Activated CD4-positive, CD25-positive, alpha-beta regulatory T cell treated with anti-CD3 and anti-CD28 coated beads, Interleukin-2, amount 50 U/mL, for 72 hours (primary cell): ENCODE data around the gene LRRFIP1.
"Not testable (repeated sequence)": the region's sequence is repeated elsewhere in the genome, so short reads cannot be mapped to it uniquely, and the experiment has no call there.

Source experiments
- DNase-seq: peaks from one replicate; pipeline ENCODE4 v3.0.0; 2021

LRRFIP1 gene

GRCh38 chr2:237666606-237667005, 39.2 kb downstream of the LRRFIP1 start:
- DNase-seq, result no peak

- not testable (repeated sequence) for DNase-seq
Measured at GRCh38 chr2:237667050-237667576, 39.7 kb downstream of the LRRFIP1 start.

- DNase-seq, result no peak
Measured at GRCh38 chr2:237667893-237668292, 40.5 kb downstream of the LRRFIP1 start.

GRCh38 chr2:237668440-237668839, 41.1 kb downstream of the LRRFIP1 start:
- DNase-seq, result no peak

- DNase-seq, result no peak
Measured at GRCh38 chr2:237669283-237669627, 41.9 kb downstream of the LRRFIP1 start.

- no peak for DNase-seq
Measured at GRCh38 chr2:237669628-237670392, 42.4 kb downstream of the LRRFIP1 start.

GRCh38 chr2:237670641-237671040, 43.3 kb downstream of the LRRFIP1 start:
- no peak for DNase-seq

- no peak for DNase-seq
Measured at GRCh38 chr2:237671466-237672138, 44.2 kb downstream of the LRRFIP1 start.

GRCh38 chr2:237672731-237673129, 45.3 kb downstream of the LRRFIP1 start:
- no peak for DNase-seq

- DNase-seq, result peak; percentile 73
Measured at GRCh38 chr2:237673130-237674001, 46.0 kb downstream of the LRRFIP1 start.

- DNase-seq, result peak; percentile 69
Measured at GRCh38 chr2:237674731-237675276, 47.4 kb downstream of the LRRFIP1 start.

GRCh38 chr2:237675316-237675715, 47.9 kb downstream of the LRRFIP1 start:
- DNase-seq, result no peak

- no peak for DNase-seq
Measured at GRCh38 chr2:237680702-237681478, 53.5 kb downstream of the LRRFIP1 start.

GRCh38 chr2:237682151-237682550, 54.8 kb downstream of the LRRFIP1 start:
- DNase-seq, result no peak

- no peak for DNase-seq
Measured at GRCh38 chr2:237682856-237683670, 55.7 kb downstream of the LRRFIP1 start.

GRCh38 chr2:237685408-237685807, 58.0 kb downstream of the LRRFIP1 start:
- DNase-seq, result no peak

- DNase-seq, result no peak
Measured at GRCh38 chr2:237686659-237687136, 59.3 kb downstream of the LRRFIP1 start.

GRCh38 chr2:237688081-237688480, 60.7 kb downstream of the LRRFIP1 start:
- DNase-seq, result no peak

- DNase-seq, result not testable (repeated sequence)
Measured at GRCh38 chr2:237688541-237688940, 61.2 kb downstream of the LRRFIP1 start.

GRCh38 chr2:237689336-237690131, 62.1 kb downstream of the LRRFIP1 start:
- DNase-seq, result no peak
